Bladder microvascular endothelial cell (primary cell): ENCODE measurements around the gene USP38. TPM values are rescaled to one million over a fixed set of nuclear protein-coding genes. Genes with fewer than 3 reads are reported as not detected.

Experiments
- total RNA-seq: library from RNA; depleted of rRNA; stranded (reverse); fragments of >200 nt; gene quantifications from 2 replicates; pipeline ENCODE4 v1.2.3, GENCODE V29; 2014

USP38 gene
- total RNA-seq = 15.7 and 28.7 TPM in 2 replicates

GRCh38 chr4:143184503-143185252 lies at the start of gene USP38:
USP38 (plus strand) TSS chr4:143184917; CDS start chr4:143185451, 534 bp downstream.

Other genes starting within 250 kb of the USP38 start
- gene GAB1, start 152.0 kb downstream of the USP38 start, total RNA-seq = 15.1 and 42.4 TPM in 2 replicates